Ecto neural progenitor cell (in vitro differentiated cells): Measurements from ENCODE around the gene COL6A6.
"Not testable (repeated sequence)": the region's sequence is repeated elsewhere in the genome, so short reads cannot be mapped to it uniquely, and the experiment has no call there.

Experiments
- DNase-seq: peaks from one replicate; pipeline ENCODE4 v3.0.0-alpha.2; 2018; ENCODE audit warnings: low spot score

COL6A6 gene

DNA sequence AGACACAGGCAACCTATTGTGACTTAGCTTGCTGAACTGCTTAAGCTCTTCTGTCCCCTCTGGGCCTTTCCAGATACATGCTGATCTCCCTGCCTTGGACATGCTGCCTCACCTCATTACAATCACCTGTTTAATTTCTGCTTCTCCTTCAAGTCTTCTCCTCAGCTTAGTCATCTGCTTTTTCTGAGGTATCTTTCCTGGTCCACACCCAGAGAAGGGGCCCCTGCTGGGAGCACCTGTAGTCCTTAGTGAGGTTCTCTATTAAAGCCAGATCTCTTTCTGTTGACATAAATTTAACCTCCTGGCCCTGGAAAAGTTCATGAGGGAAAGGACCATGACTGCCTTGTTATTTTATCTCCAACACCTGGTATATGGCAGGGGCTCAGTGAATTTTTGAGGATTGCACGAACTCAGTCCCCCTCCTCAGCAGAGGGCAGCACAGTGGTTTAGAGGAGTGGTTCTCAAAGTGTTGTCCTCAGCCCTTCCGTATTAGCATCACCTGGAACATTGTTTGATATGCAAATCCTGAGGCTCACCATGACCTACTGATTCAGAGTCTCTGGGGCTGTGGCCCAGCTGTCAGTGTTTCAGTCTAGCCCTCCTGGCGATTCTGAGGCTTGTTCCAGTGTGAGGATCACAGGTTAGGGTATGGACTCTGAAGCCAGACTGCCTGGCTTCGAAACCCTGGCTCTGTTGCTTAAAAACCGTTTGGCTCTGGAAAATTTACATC, 12.7 kb downstream of the COL6A6 start:
- DNase-seq, result no peak

- no peak for DNase-seq
These were observed 16.3 kb downstream of the COL6A6 start for GRCh38 chr3:130533247-130533646.

GRCh38 chr3:130537673-130538304, 20.8 kb downstream of the COL6A6 start:
- no peak for DNase-seq

DNA sequence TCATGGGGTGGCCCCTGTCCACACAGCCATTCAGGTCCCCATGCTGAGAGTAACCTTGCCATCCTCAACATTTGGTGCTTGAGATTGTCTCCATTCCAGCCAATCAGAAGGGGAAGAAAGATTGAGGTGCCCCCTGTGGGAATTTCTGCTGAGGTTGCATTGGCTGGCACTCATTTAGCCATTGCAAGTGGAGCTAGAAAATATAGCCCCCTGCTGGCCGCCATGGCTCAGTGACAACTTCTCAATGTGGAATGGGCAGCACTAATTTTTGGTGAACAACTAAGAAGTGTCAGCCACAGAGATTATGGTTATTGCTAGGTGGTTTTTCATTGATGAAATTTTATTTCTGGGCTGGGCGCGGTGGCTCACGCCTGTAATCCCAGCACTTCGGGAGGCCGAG, 22.0 kb downstream of the COL6A6 start:
- peak; percentile 71 for DNase-seq

GRCh38 chr3:130543322-130543721, 26.3 kb downstream of the COL6A6 start:
- no peak for DNase-seq

DNA sequence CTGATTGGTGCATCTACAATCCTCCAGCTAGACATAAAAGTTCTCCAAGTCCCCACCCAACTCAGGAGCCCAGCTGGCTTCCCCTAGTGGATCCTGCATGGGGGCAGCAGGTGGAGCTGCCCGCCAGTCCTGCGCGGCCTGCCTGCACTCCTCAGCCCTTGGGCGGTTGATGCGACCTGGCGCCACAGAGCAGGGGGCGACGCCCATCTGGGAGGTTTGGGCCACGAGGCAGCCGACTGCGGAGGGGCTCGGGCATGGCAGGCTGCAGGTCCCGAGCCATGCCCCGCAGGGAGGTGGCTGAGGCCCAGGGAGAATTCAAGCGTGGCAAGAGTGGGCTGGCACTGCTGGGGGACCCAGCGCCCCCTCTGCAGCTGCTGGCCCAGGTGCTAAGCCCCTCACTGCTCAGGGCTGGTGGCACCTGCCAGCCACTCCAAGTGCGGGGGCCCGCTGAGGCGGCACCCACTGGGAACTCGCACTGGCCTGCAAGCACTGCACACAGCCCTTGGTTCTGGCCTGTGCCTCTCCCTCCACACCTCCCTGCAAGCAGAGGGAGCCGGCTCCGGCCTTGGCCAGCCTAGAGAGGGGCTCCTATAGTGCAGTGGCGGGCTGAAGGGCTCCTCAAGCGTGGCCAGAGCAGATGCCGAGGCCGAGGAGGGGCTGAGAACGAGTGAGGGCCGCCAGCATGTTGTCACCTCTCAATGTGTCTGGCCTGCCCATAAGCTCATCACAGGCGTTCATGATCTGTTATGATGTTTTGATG, 30.1 kb downstream of the COL6A6 start:
- no peak for DNase-seq

DNA sequence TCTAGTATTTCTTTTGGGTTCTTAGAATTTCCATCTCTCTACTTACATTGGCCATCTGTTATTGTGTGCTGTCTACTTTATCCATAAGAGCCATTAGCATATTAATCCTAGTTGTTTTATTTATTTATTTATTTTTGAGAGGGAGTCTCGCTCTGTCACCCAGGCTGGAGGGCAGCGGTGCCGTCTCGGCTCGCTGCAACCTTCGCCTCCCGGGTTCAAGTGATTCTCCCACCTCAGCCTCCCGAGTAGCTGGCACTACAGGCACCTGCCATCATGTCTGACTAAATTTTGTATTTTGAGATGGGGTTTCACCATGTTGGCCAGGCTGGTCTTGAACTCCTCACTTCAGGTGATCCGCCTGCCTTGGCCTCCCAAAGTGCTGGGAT, 30.7 kb downstream of the COL6A6 start:
- DNase-seq, result not testable (repeated sequence)

DNA sequence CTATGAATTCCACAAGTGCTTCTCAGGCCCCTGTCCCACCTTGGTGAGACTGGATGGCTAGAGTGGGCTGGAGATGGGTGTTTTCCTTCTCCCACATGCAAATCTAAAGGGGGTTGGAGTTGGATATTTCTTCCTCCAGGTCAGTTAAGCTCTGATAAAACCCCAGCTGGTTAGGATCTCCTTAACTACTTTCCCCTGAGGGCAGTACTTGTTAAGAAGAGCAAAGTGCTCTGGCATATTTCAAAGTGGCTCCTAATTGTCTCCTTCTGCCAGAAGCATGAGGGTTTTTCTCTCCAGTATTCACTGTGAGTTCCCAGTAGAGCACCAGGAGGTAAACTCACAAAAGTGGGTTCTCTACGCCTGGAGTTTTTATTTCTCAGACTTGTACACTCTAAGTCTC, 31.4 kb downstream of the COL6A6 start:
- DNase-seq, result no peak

GRCh38 chr3:130557336-130558035, 40.5 kb downstream of the COL6A6 start:
- no peak for DNase-seq

- DNase-seq, result no peak
These were observed 41.4 kb downstream of the COL6A6 start for GRCh38 chr3:130558366-130558765.

- no peak for DNase-seq
These were observed 48.2 kb downstream of the COL6A6 start for GRCh38 chr3:130565224-130565623.
